Left ventricle myocardium inferior (tissue), 1 donor: ENCODE data around the gene GADD45A. TPM values are rescaled to one million over a fixed set of nuclear protein-coding genes. Genes with fewer than 3 reads are reported as not detected.

ENCODE experiments used
- DNase-seq: peaks from one replicate; pipeline ENCODE4 v3.0.0-alpha.2; 2020
- H3K27ac ChIP-seq: fragments of 200-600 bp; replicated peaks from 2 replicates; pipeline ENCODE4 v1.8.0; 2021
- H3K27me3 ChIP-seq: fragments of 200-600 bp; 2 replicates; pipeline ENCODE4 v1.8.0; 2021; ENCODE audit warnings: low read depth
- H3K36me3 ChIP-seq: fragments of 200-600 bp; 2 replicates; pipeline ENCODE4 v1.8.0; 2021
- H3K4me1 ChIP-seq: fragments of 200-600 bp; 2 replicates; pipeline ENCODE4 v1.8.0; 2021
- H3K4me3 ChIP-seq: fragments of 200-600 bp; 2 replicates; pipeline ENCODE4 v1.8.0; 2021; ENCODE audit warnings: mild to moderate bottlenecking, moderate library complexity
- H3K9me3 ChIP-seq: fragments of 200-600 bp; replicated peaks from 2 replicates; pipeline ENCODE4 v1.8.0; 2021
- intact Hi-C: fragments of 100-400 bp; cut with micrococcal nuclease; formaldehyde crosslinking; loops from one replicate; pipeline ENCODE4 v1.11.0; 2022
- total RNA-seq: library from RNA; stranded (reverse); fragmentation: NEBNext Ultra II Directional; extraction: Animal tissue kit (Norgen Biotek cat#: 25700); gene quantifications from one replicate; pipeline ENCODE4 v1.2.1, GENCODE V29; 2021
- TF ChIP-seq, protein P1 (sequence below): fragments of 200-600 bp; IDR thresholded peaks from 2 replicates; pipeline ENCODE4 v1.8.0; 2021; ENCODE audit warnings: antibody characterized with exemption, mild to moderate bottlenecking, borderline replicate concordance
- donor health status: DM: no; HTN: yes; CAD: no; lungs with severe emphysema.

The GADD45A gene
- total RNA-seq, 1 donor from 2014 or later: 65.0 TPM

DNA sequence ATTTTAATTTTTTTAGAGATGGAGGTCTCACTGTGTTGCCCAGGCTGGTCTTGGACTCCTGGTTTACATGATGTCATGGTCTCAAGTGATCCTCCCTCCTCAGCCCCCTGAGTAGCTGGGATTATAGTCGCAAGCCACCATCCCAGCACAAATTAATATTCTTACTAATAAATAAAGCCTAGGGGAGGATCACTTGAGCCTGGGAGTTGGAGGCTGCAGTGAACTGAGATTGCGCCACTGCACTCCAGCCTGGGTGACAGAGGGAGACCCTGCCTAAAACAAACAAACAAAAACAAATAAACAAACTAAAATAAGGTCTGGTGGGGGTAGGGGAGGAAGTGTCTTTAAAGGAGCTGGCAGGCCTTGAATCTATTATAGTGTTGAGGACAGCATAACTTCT lies 8.7 kb upstream of the GADD45A start:
- no peak overlapping the region for H3K4me3 ChIP-seq
- no peaks in the 10 kb centered on the region for H3K36me3 ChIP-seq
- no peak for DNase-seq
- H3K27me3 ChIP-seq: no peaks in the 10 kb centered on the region
- TF ChIP-seq, protein P1, sequence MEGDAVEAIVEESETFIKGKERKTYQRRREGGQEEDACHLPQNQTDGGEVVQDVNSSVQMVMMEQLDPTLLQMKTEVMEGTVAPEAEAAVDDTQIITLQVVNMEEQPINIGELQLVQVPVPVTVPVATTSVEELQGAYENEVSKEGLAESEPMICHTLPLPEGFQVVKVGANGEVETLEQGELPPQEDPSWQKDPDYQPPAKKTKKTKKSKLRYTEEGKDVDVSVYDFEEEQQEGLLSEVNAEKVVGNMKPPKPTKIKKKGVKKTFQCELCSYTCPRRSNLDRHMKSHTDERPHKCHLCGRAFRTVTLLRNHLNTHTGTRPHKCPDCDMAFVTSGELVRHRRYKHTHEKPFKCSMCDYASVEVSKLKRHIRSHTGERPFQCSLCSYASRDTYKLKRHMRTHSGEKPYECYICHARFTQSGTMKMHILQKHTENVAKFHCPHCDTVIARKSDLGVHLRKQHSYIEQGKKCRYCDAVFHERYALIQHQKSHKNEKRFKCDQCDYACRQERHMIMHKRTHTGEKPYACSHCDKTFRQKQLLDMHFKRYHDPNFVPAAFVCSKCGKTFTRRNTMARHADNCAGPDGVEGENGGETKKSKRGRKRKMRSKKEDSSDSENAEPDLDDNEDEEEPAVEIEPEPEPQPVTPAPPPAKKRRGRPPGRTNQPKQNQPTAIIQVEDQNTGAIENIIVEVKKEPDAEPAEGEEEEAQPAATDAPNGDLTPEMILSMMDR: no peak
- H3K9me3 ChIP-seq: no peaks in the 10 kb centered on the region
- peaks cover 18% of the 10 kb centered on the region for H3K4me1 ChIP-seq
- intact Hi-C loops: no loop called here
- no peak overlapping the region for H3K27ac ChIP-seq

DNA sequence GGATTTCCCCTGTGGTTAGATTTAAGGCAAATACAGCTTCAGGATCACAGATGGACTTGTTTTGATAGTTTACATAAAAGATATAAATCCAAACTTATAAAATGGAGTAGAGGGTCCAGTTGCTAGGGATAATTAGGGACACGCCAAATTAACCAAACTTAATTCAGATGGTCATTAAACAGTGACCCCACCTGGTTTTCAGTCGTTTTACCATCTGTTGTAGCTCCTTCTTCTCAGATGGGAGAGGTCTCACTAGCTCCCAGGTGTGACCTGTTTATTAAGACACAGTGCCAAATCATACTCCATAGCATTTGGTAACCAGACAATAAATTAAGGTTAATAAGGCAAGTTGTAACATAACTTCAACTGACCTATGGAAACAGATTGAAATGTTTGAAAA lies 8.1 kb upstream of the GADD45A start:
- intact Hi-C loops: no loop called here
- Histone ChIP-seq H3K9me3 (no peaks in the 10 kb centered on the region), H3K4me1 (peaks cover 18% of the 10 kb centered on the region), H3K27ac (no peak overlapping the region), H3K27me3 (no peaks in the 10 kb centered on the region), H3K4me3 (no peak overlapping the region), H3K36me3 (no peaks in the 10 kb centered on the region)
- TF ChIP-seq, protein P1: no peak
- DNase-seq: no peak

DNA sequence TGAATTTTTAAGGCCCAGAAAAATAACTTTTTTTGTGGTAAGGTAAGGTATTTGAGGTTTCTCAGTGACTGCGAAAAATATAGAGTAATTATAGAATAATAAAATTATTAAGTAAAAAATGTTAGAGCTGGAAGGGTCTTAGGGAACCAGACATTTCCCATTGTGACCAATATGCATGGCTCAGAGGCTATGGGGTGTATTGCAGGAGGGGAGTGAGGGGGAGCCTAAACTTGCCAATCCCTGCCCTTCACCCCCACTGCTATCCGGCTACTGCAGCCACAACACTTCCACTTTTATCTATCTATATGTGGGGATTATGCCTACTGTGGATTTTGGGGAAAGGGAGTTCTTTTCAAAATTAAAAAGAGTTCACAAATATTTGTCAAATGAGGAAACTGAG lies 7.6 kb upstream of the GADD45A start:
- TF ChIP-seq, protein P1: no peak
- no peak for DNase-seq
- H3K27ac ChIP-seq: no peak overlapping the region
- H3K4me1 ChIP-seq: peaks cover 18% of the 10 kb centered on the region
- H3K4me3 ChIP-seq: no peak overlapping the region
- no peaks in the 10 kb centered on the region for H3K9me3 ChIP-seq
- H3K36me3 ChIP-seq: no peaks in the 10 kb centered on the region
- H3K27me3 ChIP-seq: no peaks in the 10 kb centered on the region
- intact Hi-C loops: no loop called here

DNA sequence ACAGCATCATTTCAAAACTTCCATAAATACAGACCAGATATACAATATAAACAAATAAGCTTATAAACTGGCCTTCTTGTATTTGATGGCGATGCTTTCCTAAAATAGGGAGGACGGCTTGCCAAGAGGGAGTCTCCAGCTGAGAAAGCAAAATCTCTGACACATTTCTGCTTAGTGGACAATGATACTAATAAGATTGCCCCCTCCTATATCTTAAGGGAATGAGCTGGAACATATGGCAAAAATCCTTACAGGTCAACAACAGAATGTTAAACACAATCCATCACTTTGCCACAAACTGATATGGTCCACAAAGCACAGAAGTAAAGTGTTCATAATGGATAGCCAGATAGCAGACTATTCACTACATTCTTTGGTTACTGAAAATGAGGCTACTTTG lies 7.1 kb upstream of the GADD45A start:
- Histone ChIP-seq H3K27ac (no peak overlapping the region), H3K9me3 (no peaks in the 10 kb centered on the region), H3K36me3 (no peaks in the 10 kb centered on the region), H3K4me3 (no peak overlapping the region), H3K27me3 (no peaks in the 10 kb centered on the region), H3K4me1 (peaks cover 19% of the 10 kb centered on the region)
- DNase-seq: no peak
- TF ChIP-seq, protein P1: no peak
- intact Hi-C loops: no loop called here

DNA sequence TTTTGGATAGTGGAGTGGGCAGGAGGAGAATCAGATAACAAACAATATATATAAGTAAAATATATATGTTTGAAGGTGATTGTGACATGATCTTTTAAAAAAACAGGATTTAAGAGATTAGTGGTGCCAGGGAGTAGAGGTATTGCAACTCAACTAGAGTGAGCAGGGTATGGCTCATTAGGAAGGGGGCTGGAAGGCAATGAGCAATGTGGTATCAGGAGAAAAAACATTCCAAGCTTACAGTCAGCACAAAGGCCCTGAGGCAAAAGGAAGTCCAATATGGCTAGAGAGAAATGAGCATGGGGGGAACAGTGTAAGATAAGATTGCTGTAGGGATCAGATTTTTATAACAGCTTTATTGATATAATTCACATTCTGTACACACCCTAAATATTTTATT lies 5.3 kb upstream of the GADD45A start:
- no peaks in the 10 kb centered on the region for H3K36me3 ChIP-seq
- intact Hi-C loops: loop anchor here (10.0 kb wide), 1 partner anchor 115 kb away; no protein-coding TSS in a partner anchor
- TF ChIP-seq, protein P1: no peak
- H3K9me3 ChIP-seq: no peaks in the 10 kb centered on the region
- no peaks in the 10 kb centered on the region for H3K27me3 ChIP-seq
- no peak for DNase-seq
- H3K4me1 ChIP-seq: peaks cover 27% of the 10 kb centered on the region
- no peak overlapping the region for H3K4me3 ChIP-seq
- H3K27ac ChIP-seq: no peak overlapping the region

DNA sequence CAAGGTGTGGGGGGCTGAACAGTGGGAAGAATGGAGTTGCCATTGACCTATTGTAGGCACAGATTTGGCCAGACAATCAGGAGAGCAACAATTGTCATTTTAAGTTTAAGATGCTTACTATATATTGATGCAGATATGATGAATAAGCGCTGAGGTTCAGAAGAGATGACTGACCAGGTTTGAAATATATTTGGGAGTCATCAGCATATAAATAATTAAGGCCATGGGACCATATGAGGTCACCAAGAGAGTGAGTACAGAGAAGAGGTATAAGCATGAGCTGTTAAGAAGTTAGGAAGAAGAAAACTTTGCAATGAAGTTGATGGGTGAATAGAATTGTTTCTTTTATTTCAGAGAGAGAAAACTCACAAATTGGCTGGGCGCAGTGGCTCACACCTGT lies 4.5 kb upstream of the GADD45A start:
- Histone ChIP-seq H3K4me1 (peaks cover 23% of the 10 kb centered on the region), H3K27ac (no peak overlapping the region), H3K4me3 (no peak overlapping the region), H3K9me3 (no peaks in the 10 kb centered on the region), H3K27me3 (no peaks in the 10 kb centered on the region), H3K36me3 (no peaks in the 10 kb centered on the region)
- no peak for DNase-seq
- TF ChIP-seq, protein P1: no peak
- intact Hi-C loops: loop anchor here (10.0 kb wide), 1 partner anchor 116 kb away; no protein-coding TSS in a partner anchor
